GM10266 (cell line): Measurements from ENCODE around the gene ELAVL4.

Source experiments
- DNase-seq: peaks from one replicate; pipeline ENCODE4 v3.0.0; 2012; ENCODE audit errors: extremely low spot score
- TF ChIP-seq, protein P1 (sequence below): IDR thresholded peaks from 2 replicates; pipeline ENCODE4 v1.5.1; 2012; ENCODE audit warnings: mild to moderate bottlenecking, low read depth; ENCODE audit not compliant: control insufficient read depth, insufficient read depth; ENCODE audit errors: missing control alignments

Gene ELAVL4

GRCh38 chr1:50189369-50189768, 80.6 kb downstream of the ELAVL4 start:
- TF ChIP-seq, protein P1, sequence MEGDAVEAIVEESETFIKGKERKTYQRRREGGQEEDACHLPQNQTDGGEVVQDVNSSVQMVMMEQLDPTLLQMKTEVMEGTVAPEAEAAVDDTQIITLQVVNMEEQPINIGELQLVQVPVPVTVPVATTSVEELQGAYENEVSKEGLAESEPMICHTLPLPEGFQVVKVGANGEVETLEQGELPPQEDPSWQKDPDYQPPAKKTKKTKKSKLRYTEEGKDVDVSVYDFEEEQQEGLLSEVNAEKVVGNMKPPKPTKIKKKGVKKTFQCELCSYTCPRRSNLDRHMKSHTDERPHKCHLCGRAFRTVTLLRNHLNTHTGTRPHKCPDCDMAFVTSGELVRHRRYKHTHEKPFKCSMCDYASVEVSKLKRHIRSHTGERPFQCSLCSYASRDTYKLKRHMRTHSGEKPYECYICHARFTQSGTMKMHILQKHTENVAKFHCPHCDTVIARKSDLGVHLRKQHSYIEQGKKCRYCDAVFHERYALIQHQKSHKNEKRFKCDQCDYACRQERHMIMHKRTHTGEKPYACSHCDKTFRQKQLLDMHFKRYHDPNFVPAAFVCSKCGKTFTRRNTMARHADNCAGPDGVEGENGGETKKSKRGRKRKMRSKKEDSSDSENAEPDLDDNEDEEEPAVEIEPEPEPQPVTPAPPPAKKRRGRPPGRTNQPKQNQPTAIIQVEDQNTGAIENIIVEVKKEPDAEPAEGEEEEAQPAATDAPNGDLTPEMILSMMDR, result no peak
- no peak for DNase-seq

- DNase-seq, result no peak
- TF ChIP-seq, protein P1, result no peak
Measured at GRCh38 chr1:50193002-50193401, 84.3 kb downstream of the ELAVL4 start.

DNA sequence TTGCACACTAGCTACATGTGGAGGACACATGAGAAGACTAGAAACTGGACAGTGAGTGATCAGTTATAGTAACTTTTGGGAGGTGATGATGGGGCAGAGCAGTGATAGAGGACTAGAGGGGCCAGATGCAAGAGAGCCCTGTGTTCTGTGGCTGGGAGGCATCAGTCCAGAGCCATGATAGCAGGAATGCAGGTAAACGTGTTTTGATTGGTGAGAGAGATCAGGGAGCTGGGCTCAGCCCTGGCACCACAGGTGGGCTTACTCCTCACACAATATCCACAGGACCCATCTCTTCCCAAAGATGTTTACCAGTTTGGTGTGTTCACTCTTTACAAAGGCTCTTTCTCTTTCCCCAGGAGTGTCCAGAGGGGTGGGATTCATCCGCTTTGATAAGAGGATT, 86.5 kb downstream of the ELAVL4 start:
- DNase-seq, result no peak
- TF ChIP-seq, protein P1, result no peak

DNA sequence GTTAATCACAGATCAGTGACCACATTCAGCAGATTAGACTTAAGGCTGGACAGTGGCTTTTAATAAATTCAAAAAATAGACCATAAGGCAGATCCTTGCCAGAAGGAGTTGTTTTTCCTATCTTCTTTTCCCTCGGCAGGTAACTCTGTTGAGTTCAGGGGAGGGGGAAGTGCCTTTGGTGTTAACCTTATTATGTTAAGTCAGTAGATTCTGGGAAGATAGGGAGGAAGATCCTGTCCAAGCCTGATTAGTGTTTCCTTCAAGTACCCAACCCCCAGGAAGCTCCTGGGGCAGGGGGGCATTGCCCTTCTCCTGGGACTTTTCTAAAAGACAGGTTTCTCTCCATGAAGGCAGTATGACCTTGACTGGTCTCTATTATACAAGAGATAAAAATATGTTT, 87.4 kb downstream of the ELAVL4 start:
- DNase-seq, result no peak
- TF ChIP-seq, protein P1, result no peak

- TF ChIP-seq, protein P1, result no peak
- no peak for DNase-seq
Measured at GRCh38 chr1:50197216-50197615, 88.5 kb downstream of the ELAVL4 start.

- no peak for DNase-seq
Measured at GRCh38 chr1:50208315-50208714, 99.6 kb downstream of the ELAVL4 start.

DNA sequence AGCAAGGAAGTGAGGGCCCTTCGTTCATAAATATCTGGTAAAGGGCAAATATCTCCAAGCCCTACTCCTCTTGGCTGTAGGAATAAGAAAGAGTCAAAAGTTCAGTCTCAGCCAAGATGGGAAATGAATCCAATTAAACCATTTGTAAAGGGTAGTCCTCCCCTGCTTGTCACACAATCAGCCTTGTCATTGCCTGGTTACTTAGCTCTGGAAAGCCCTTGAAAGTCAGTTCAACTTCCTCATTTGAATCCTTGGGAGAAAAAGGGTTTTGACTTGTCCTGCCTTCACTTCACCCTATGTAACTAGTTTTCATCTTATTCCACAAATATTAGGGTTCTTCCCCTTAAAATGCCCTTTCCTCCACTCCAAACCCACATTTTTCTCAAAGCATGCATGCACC, 100.0 kb downstream of the ELAVL4 start:
- no peak for DNase-seq
- TF ChIP-seq, protein P1, result no peak

More at GRCh38 chr1:50208315-50208714, 99.6 kb downstream of the ELAVL4 start:
- TF ChIP-seq, protein P1, result no peak
